ENCODE data around the gene ASNSD1.
"Not testable (repeated sequence)": the region's sequence is repeated elsewhere in the genome, so short reads cannot be mapped to it uniquely, and the experiment has no call there.

The ASNSD1 gene

GRCh38 chr2:189684811-189685210, 23.6 kb downstream of the ASNSD1 start:
- H3K4me2 ChIP-seq (ENCODE audit: insufficient read depth, low read length) = no peak overlapping the region
- H3K9me3 ChIP-seq (ENCODE audit: insufficient read depth, low read length, severe bottlenecking) = no peaks in the 10 kb centered on the region
- H3K27ac ChIP-seq (ENCODE audit: low read length) = no peak overlapping the region
- H3K36me3 ChIP-seq (ENCODE audit: insufficient read depth, low read length) = peaks cover 13% of the 10 kb centered on the region; the same call in 1 of the 2 replicates
- no peak overlapping the region for H3K9ac ChIP-seq (ENCODE audit: low read depth, low read length)
- H4K20me1 ChIP-seq (ENCODE audit: insufficient read depth, low read length) = no peaks in the 10 kb centered on the region
- DNase-seq (no peak), ATAC-seq (ENCODE audit: insufficient read depth, low read depth) (no peak)
- H2AFZ ChIP-seq (ENCODE audit: low read depth, low read length) = no peak overlapping the region
- no peaks in the 10 kb centered on the region for H3K79me2 ChIP-seq (ENCODE audit: insufficient read depth, low read length)
- H3K27me3 ChIP-seq (ENCODE audit: insufficient read depth, low read length, poor library complexity) = no peaks in the 10 kb centered on the region
- TF ChIP-seq CTCF (IDR thresholded peaks at IDR 0.05; ENCODE audit: borderline replicate concordance, extremely low read depth, low read length, poor library complexity, severe bottlenecking) (no peak), EZH2 (IDR thresholded peaks at IDR 0.05; ENCODE audit: borderline replicate concordance, low read depth, low read length, severe bottlenecking) (no peak)
- H3K4me3 ChIP-seq (ENCODE audit: low read depth in 1 of 2, low read length in 2 of 2) = no peak overlapping the region
- peaks cover 15% of the 10 kb centered on the region for H3K4me1 ChIP-seq (ENCODE audit: insufficient read depth, low read length)

GRCh38 chr2:189685540-189686229, 24.4 kb downstream of the ASNSD1 start:
- Histone ChIP-seq H3K79me2 (ENCODE audit: insufficient read depth, low read length) (no peaks in the 10 kb centered on the region), H3K9ac (ENCODE audit: low read depth, low read length) (no peak overlapping the region), H4K20me1 (ENCODE audit: insufficient read depth, low read length) (no peaks in the 10 kb centered on the region), H2AFZ (ENCODE audit: low read depth, low read length) (no peak overlapping the region), H3K27me3 (ENCODE audit: insufficient read depth, low read length, poor library complexity) (no peaks in the 10 kb centered on the region), H3K4me1 (ENCODE audit: insufficient read depth, low read length) (peaks cover 15% of the 10 kb centered on the region), H3K36me3 (ENCODE audit: insufficient read depth, low read length) (peaks cover 19% of the 10 kb centered on the region; the same call in 1 of the 2 replicates), H3K4me2 (ENCODE audit: insufficient read depth, low read length) (no peak overlapping the region), H3K4me3 (ENCODE audit: low read depth in 1 of 2, low read length in 2 of 2) (no peak overlapping the region), H3K9me3 (ENCODE audit: insufficient read depth, low read length, severe bottlenecking) (no peaks in the 10 kb centered on the region), H3K27ac (ENCODE audit: low read length) (no peak overlapping the region; the same call in 1 of the 2 replicates)
- DNase-seq (peak; percentile 59), ATAC-seq (ENCODE audit: insufficient read depth, low read depth) (peak; percentile 91)
- no peak for TF ChIP-seq CTCF (IDR thresholded peaks at IDR 0.05; ENCODE audit: borderline replicate concordance, extremely low read depth, low read length, poor library complexity, severe bottlenecking)
- TF ChIP-seq EZH2 (IDR thresholded peaks at IDR 0.05; ENCODE audit: borderline replicate concordance, low read depth, low read length, severe bottlenecking) = no peak

GRCh38 chr2:189687796-189688195, 26.5 kb downstream of the ASNSD1 start:
- peaks cover 15% of the 10 kb centered on the region for H3K4me1 ChIP-seq (ENCODE audit: insufficient read depth, low read length)
- not testable (repeated sequence) for H3K4me2 ChIP-seq (ENCODE audit: insufficient read depth, low read length); H3K79me2 ChIP-seq (ENCODE audit: insufficient read depth, low read length); H3K4me3 ChIP-seq (ENCODE audit: low read depth in 1 of 2, low read length in 2 of 2); H3K36me3 ChIP-seq (ENCODE audit: insufficient read depth, low read length); H2AFZ ChIP-seq (ENCODE audit: low read depth, low read length); H3K27me3 ChIP-seq (ENCODE audit: insufficient read depth, low read length, poor library complexity); H3K9ac ChIP-seq (ENCODE audit: low read depth, low read length); H4K20me1 ChIP-seq (ENCODE audit: insufficient read depth, low read length); H3K9me3 ChIP-seq (ENCODE audit: insufficient read depth, low read length, severe bottlenecking); DNase-seq; H3K27ac ChIP-seq (ENCODE audit: low read length); ATAC-seq (ENCODE audit: insufficient read depth, low read depth)

- Histone ChIP-seq H4K20me1 (ENCODE audit: insufficient read depth, low read length) (no peaks in the 10 kb centered on the region), H3K4me1 (ENCODE audit: insufficient read depth, low read length) (no peaks in the 10 kb centered on the region), H2AFZ (ENCODE audit: low read depth, low read length) (no peak overlapping the region), H3K27me3 (ENCODE audit: insufficient read depth, low read length, poor library complexity) (no peaks in the 10 kb centered on the region), H3K27ac (ENCODE audit: low read length) (no peak overlapping the region), H3K9ac (ENCODE audit: low read depth, low read length) (no peak overlapping the region), H3K4me3 (ENCODE audit: low read depth in 1 of 2, low read length in 2 of 2) (no peak overlapping the region), H3K36me3 (ENCODE audit: insufficient read depth, low read length) (no peaks in the 10 kb centered on the region), H3K79me2 (ENCODE audit: insufficient read depth, low read length) (no peaks in the 10 kb centered on the region), H3K4me2 (ENCODE audit: insufficient read depth, low read length) (no peak overlapping the region), H3K9me3 (ENCODE audit: insufficient read depth, low read length, severe bottlenecking) (no peaks in the 10 kb centered on the region)
- ATAC-seq (ENCODE audit: insufficient read depth, low read depth) (no peak), DNase-seq (no peak)
- no peak for TF ChIP-seq CTCF (IDR thresholded peaks at IDR 0.05; ENCODE audit: borderline replicate concordance, extremely low read depth, low read length, poor library complexity, severe bottlenecking)
- TF ChIP-seq EZH2 (IDR thresholded peaks at IDR 0.05; ENCODE audit: borderline replicate concordance, low read depth, low read length, severe bottlenecking) = no peak
Observed at GRCh38 chr2:189696223-189696622, 35.0 kb downstream of the ASNSD1 start.
